D721Med (cell line): ENCODE results near the gene RPS6KA2.

Experiments
- DNase-seq: peaks from one replicate; pipeline ENCODE4 v3.0.0; 2011; ENCODE audit warnings: low spot score; ENCODE audit not compliant: insufficient read length
- FAIRE-seq: peaks from 2 replicates; lab custom pipeline; 2011; peaks lifted over from hg19 to GRCh38; lab: Jason Lieb, UNC
- CTCF ChIP-seq: IDR thresholded peaks from 2 replicates; pipeline ENCODE4 v1.5.1; 2012; ENCODE audit warnings: mild to moderate bottlenecking, control low read depth; ENCODE audit not compliant: insufficient read depth; ENCODE audit errors: missing control alignments

Gene RPS6KA2

DNA sequence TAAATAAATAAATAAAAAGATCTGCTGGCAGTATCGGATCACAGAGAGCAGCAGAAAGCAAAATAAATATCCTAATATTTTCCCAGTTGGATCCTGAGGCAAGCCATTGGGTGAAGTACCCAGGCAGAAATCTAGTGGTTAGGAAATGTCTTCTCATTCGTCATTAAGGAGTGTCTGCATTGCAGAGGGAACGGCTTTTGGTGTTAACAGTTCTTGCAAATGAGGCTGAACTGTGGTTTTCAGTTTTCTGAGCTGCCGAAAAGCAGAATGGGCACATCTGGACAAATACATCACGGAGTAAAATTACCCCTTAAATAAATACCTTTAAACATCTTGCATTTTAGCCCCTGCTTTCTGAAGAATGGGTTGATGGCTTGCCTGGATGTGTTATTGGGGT is 162.1 kb downstream of the RPS6KA2 start:
- no peak for TF ChIP-seq CTCF
- no peak for DNase-seq
- FAIRE-seq, result no peak

DNA sequence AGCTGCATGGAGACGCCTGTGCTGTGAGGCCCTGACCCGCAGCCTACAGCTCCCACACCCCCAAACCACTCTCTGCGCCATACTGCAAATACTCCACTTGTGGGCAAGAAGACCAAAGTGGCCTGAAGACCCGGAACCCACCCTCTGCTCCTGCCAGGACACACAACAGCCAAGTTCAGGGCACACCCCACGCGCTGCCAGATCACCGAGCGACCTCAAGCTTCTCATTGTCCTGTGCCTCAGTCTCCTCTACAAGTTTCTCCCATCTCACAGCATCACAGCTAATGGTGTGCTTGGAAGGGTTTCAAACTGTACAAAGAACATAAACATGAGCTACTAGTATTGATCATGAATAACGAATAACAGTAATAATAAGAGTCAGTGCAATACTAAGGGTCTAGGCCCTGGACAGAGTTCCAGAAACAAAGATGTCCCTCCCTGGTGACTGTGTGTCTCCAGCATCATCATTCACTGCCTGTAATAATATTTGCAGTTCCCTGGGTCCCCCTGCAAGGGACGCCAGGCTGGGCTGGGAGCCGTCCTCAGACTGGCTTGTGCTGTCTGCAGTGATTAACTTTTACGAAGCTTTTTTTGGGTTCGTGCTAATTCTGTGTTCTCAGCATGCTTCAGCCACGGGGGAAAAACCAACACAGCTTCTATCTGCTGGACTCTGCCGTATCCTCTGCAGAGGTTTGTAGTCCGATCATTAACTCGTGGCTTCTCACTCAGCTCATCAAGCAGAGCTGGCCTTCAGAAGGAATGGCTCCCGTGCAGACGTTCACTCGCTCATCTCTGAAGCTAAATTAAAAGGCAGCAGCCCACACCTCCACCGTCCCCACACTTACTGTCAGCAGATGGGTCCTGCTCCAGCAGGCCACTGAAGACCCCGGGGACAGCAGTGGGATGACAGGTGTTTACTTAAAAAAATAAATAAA is 162.7 kb downstream of the RPS6KA2 start:
- no peak for DNase-seq
- no peak for TF ChIP-seq CTCF
- no peak for FAIRE-seq

DNA sequence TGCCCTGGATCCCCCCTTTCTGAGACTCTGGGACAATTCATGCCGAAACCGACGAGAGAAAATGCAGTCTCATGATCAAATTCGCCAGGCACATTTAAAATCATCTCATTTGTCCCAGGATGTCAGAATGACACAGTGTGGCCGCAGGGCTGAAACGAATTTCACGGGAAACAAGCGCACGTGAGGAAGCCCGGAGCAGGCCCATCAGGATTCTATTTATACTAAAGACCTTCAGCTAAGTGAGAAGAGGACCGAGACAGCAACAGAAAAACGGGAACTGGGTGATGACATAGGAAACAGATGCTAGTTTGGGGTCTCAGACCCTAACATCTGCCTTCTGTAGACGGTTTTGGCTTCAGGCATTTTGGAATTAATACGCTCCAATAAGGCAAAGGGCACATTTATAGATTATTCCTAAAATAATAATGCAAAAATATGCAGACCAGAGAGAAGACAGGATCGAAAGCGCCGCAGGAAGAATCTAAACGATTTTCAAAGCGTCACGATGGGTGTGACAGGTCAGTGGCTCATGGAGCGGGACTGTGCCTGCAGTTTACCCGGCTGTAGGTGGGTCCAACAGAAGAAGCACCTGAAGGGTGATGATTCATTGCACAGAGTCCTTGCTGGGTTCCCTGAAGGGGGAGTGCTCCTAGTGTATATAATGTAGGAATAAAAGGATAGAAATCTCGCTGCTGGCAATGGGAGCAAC is 163.5 kb downstream of the RPS6KA2 start:
- DNase-seq (no peak), FAIRE-seq (no peak)
- TF ChIP-seq CTCF, result no peak

GRCh38 chr6:166462461-166463135 is 164.5 kb downstream of the RPS6KA2 start:
- TF ChIP-seq CTCF, result no peak
- DNase-seq (no peak), FAIRE-seq (no peak)

DNA sequence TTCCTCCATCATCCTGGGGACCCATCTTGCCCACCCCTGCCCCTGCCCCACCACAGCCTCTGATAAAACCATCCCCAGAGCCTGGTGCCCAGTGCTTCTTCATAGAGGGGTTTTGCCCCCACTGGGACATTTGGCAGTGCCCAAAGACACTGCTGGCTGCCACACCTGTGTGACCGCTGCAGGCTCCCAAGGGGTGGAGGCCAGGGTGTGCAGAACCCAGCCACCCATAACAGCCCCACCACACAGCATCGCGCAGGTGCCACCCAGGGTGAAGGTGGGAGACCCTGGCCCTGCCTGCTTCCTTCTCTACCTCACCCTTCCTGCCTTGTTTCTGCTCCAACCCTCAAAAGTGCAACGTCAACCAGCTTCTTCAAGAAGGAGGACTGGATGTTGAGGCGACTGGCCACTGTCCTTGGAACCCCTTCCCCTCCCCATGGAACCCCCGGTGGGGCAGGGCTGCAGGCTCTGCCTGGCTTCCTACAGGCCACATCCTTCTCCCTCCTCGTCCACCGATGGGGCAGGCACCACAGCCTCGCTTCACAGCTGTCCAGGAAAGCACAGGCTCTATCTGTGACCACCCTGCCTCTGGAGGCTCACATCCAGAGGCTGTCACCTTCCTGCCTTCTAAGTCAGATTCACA is 165.1 kb downstream of the RPS6KA2 start:
- no peak for TF ChIP-seq CTCF
- FAIRE-seq, result no peak

GRCh38 chr6:166460473-166461437 is 166.3 kb downstream of the RPS6KA2 start:
- DNase-seq (no peak), FAIRE-seq (no peak)

More for the DNA sequence above, 165.1 kb downstream of the RPS6KA2 start:
- no peak for DNase-seq

More at GRCh38 chr6:166460473-166461437, 166.3 kb downstream of the RPS6KA2 start:
- TF ChIP-seq CTCF, result no peak
